T-helper 2 cell treated with Interferon-gamma antibody and Interleukin-4, amounts not matched to agents 5 μg/mL and 100 μg/mL, for 36 hours (primary cell): Measurements from ENCODE around the gene SDR9C7.
"Not testable (repeated sequence)": the region's sequence is repeated elsewhere in the genome, so short reads cannot be mapped to it uniquely, and the experiment has no call there.

ENCODE experiments used
- DNase-seq: peaks from one replicate; pipeline ENCODE4 v3.0.0; 2021; ENCODE audit warnings: low spot score
- H3K27ac Mint-ChIP-seq: one replicate; pipeline ENCODE4 v1.8.0; 2021; ENCODE audit warnings: mild to moderate bottlenecking, mixed read lengths
- H3K27me3 Mint-ChIP-seq: one replicate; pipeline ENCODE4 v1.8.0; 2021; ENCODE audit warnings: low read depth, mixed read lengths
- H3K36me3 Mint-ChIP-seq: one replicate; pipeline ENCODE4 v1.8.0; 2021; ENCODE audit warnings: low read depth, mixed read lengths
- H3K4me1 Mint-ChIP-seq: one replicate; pipeline ENCODE4 v1.8.0; 2021; ENCODE audit warnings: low read depth, mixed read lengths
- H3K4me3 Mint-ChIP-seq: one replicate; pipeline ENCODE4 v1.8.0; 2022; ENCODE audit warnings: mild to moderate bottlenecking, moderate library complexity, mixed read lengths
- H3K9me3 Mint-ChIP-seq: one replicate; pipeline ENCODE4 v1.8.0; 2021; ENCODE audit warnings: mixed read lengths

SDR9C7 gene

DNA sequence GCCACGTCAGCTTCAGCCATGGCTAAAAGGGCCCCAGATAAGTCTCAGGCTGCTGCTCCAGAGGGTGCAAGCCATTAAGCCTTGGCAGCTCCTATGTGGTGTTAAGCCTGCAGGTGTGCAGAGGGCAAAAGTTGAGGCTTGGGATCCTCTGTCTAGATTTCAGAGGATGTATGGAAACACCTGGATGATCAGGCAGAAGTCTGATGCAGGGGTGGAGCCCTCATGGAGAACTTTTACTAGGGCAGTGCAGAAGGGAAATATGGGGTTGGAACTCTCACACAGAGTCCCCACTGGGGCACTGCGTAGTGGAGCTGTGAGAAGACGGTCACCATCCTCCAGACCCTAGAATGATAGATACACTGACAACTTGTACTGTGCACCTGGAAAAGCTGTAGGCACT, 47.9 kb downstream of the SDR9C7 start:
- no peak overlapping the region for H3K4me3 Mint-ChIP-seq
- DNase-seq: no peak
- H3K9me3 Mint-ChIP-seq: peaks cover 16% of the 10 kb centered on the region
- no peaks in the 10 kb centered on the region for H3K36me3 Mint-ChIP-seq
- no peak overlapping the region for H3K27ac Mint-ChIP-seq
- peaks cover 7% of the 10 kb centered on the region for H3K27me3 Mint-ChIP-seq
- H3K4me1 Mint-ChIP-seq: no peaks in the 10 kb centered on the region

DNA sequence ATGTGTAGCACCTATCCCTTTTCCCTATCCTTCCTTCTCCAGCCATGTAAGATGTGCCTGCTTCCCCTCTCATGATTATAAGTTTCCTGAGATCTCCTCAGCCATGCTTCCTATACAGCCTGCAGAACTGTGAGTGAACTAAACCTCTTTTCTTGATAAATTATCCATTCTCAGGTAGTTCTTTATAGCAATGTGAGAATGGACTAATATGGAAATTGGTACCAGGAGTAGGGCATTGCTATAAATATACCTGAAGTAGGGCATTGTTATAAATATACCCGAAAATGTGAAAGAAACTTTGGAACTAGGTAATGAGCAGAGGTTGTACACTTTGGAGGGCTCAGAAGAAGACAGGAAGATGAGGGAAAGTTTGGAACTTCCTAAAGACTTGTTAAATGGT, 48.9 kb downstream of the SDR9C7 start:
- H3K27ac Mint-ChIP-seq: no peak overlapping the region
- H3K9me3 Mint-ChIP-seq: peaks cover 16% of the 10 kb centered on the region
- DNase-seq: no peak

GRCh38 chr12:56884421-56884820, 49.8 kb downstream of the SDR9C7 start:
- peaks cover 16% of the 10 kb centered on the region for H3K9me3 Mint-ChIP-seq
- no peak overlapping the region for H3K4me3 Mint-ChIP-seq
- peaks cover 5% of the 10 kb centered on the region for H3K27me3 Mint-ChIP-seq
- DNase-seq: no peak
- no peak overlapping the region for H3K27ac Mint-ChIP-seq
- H3K36me3 Mint-ChIP-seq: no peaks in the 10 kb centered on the region
- H3K4me1 Mint-ChIP-seq: no peaks in the 10 kb centered on the region

More for the DNA sequence above, 48.9 kb downstream of the SDR9C7 start:
- Mint-ChIP-seq H3K4me3 (no peak overlapping the region), H3K36me3 (no peaks in the 10 kb centered on the region), H3K4me1 (no peaks in the 10 kb centered on the region), H3K27me3 (peaks cover 5% of the 10 kb centered on the region)

DNA sequence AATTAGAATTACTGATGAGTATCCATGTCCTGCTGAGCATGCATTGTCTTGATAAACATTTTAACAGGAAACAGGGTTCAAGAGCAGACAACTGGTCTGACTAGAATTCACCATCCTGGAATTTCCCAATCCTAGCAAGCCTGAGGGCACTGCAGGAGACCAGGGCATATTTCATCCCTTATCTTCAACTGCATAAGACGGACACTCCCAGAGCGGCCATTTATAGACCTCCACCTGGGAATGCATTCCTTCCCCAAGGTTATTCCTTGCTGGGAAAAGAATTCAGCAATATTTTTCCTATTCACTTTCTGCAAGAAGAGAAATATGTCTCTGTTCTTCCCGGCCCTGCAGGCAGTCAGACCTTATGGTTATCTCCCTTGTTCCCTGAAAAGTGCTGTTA, 51.8 kb downstream of the SDR9C7 start:
- DNase-seq, H3K27me3 Mint-ChIP-seq, H3K36me3 Mint-ChIP-seq, H3K4me3 Mint-ChIP-seq, H3K4me1 Mint-ChIP-seq, H3K27ac Mint-ChIP-seq: not testable (repeated sequence)
- peaks cover 16% of the 10 kb centered on the region for H3K9me3 Mint-ChIP-seq

GRCh38 chr12:56880125-56880992, 53.8 kb downstream of the SDR9C7 start:
- Mint-ChIP-seq H3K4me1 (no peaks in the 10 kb centered on the region), H3K27me3 (no peaks in the 10 kb centered on the region), H3K36me3 (no peaks in the 10 kb centered on the region), H3K9me3 (peaks cover 4% of the 10 kb centered on the region), H3K4me3 (no peak overlapping the region), H3K27ac (no peak overlapping the region)
- no peak for DNase-seq

DNA sequence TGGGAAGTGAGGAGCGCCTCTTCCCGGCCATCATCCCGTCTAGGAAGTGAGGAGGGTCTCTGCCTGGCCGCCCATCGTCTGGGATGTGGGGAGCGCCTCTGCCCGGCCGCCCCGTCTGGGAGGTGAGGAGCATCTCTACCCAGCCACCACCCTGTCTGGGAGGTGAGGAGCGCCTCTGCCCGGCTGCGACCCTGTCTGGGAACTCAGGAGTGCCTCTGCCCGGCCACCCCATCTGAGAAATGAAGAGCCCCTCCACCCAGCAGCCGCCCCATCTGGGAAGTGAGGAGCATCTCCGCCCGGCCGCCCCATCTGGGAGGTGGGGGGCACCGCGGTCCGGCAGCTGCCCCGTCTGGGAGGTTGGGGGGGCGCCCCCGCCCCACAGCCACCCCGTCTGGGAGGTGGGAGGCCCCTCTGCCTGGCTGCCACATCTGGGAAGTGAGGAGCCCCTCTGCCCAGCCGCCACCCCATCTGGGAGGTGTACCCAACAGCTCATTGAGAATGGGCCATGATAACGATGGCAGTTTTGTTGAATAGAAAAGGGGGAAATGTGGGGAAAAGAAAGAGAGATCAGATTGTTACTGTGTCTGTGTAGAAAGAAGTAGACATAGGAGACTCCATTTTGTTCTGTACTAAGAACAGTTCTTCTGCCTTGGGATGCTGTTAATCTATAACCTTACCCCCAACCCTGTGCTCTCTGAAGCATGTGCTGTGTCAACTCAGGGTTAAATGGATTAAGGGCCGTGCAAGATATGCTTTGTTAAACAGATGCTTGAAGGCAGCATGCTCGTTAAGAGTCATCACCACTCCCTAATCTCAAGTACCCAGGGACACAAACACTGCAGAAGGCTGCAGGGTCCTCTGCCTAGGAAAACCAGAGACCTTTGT, 54.7 kb downstream of the SDR9C7 start:
- not testable (repeated sequence) for H3K9me3 Mint-ChIP-seq, DNase-seq, H3K36me3 Mint-ChIP-seq, H3K27ac Mint-ChIP-seq, H3K4me3 Mint-ChIP-seq, H3K27me3 Mint-ChIP-seq, H3K4me1 Mint-ChIP-seq

DNA sequence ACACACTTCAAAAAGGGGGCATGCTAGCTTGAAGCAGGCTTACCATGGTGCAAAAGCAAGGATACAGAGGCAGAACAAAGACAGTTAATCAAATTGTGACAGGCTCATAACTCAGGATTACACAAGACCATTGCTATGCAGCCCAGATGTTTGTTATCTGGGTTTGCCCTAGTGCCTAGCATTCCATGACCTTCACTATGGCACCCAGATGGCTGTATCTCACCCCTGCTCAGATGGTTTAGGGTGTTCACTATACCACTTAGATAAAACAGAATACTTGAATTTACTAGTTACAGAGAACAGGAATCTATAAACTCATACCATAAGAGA, 56.2 kb downstream of the SDR9C7 start:
- no peak overlapping the region for H3K4me3 Mint-ChIP-seq
- no peak for DNase-seq
- no peaks in the 10 kb centered on the region for H3K4me1 Mint-ChIP-seq
- no peaks in the 10 kb centered on the region for H3K36me3 Mint-ChIP-seq
- peaks cover 4% of the 10 kb centered on the region for H3K9me3 Mint-ChIP-seq
- H3K27me3 Mint-ChIP-seq: no peaks in the 10 kb centered on the region
- no peak overlapping the region for H3K27ac Mint-ChIP-seq

GRCh38 chr12:56877195-56878009, 56.8 kb downstream of the SDR9C7 start:
- H3K36me3 Mint-ChIP-seq: no peaks in the 10 kb centered on the region
- no peak overlapping the region for H3K27ac Mint-ChIP-seq
- no peak overlapping the region for H3K4me3 Mint-ChIP-seq
- no peaks in the 10 kb centered on the region for H3K27me3 Mint-ChIP-seq
- no peak for DNase-seq
- H3K4me1 Mint-ChIP-seq: no peaks in the 10 kb centered on the region
- peaks cover 4% of the 10 kb centered on the region for H3K9me3 Mint-ChIP-seq

- no peaks in the 10 kb centered on the region for H3K36me3 Mint-ChIP-seq
- H3K4me1 Mint-ChIP-seq: no peaks in the 10 kb centered on the region
- no peaks in the 10 kb centered on the region for H3K27me3 Mint-ChIP-seq
- no peaks in the 10 kb centered on the region for H3K9me3 Mint-ChIP-seq
- no peak for DNase-seq
- H3K4me3 Mint-ChIP-seq: no peak overlapping the region
- H3K27ac Mint-ChIP-seq: no peak overlapping the region
These were observed 59.4 kb downstream of the SDR9C7 start for GRCh38 chr12:56874821-56875220.

DNA sequence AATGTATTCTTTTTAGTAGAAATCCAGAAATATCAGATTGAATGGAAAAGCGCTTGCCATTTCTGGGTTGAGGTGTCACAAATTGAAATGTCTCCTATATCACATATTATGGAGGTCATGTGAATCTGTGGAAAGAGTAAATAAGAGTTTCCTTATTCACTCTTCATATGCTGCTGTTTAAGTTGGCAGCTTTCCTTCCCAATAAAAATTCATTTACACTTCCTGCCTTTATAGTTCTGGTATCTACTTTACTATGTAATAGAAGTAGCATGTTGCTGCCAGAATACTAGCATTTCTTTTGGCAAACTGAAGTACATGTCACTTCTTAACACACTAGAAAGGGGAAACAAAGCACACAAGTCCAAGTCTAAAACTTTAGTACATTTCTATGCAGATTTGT, 60.8 kb downstream of the SDR9C7 start:
- Mint-ChIP-seq H3K4me3 (no peak overlapping the region), H3K4me1 (no peaks in the 10 kb centered on the region), H3K27me3 (no peaks in the 10 kb centered on the region), H3K27ac (no peak overlapping the region), H3K36me3 (no peaks in the 10 kb centered on the region), H3K9me3 (peaks cover under 1% of the 10 kb centered on the region)
- DNase-seq: no peak
